Ectodermal cell (in vitro differentiated cells): Measurements from ENCODE around the gene NHP2.
"Not testable (repeated sequence)": the region's sequence is repeated elsewhere in the genome, so short reads cannot be mapped to it uniquely, and the experiment has no call there.

Source experiments
- H3K27ac ChIP-seq: 2 replicates; pipeline ENCODE4 v1.7.0; 2013; ENCODE audit warnings: mild to moderate bottlenecking, low read depth, low read length; ENCODE audit not compliant: insufficient read depth, poor library complexity, severe bottlenecking
- H3K27me3 ChIP-seq: 2 replicates; pipeline ENCODE4 v1.7.0; 2013; ENCODE audit warnings: mild to moderate bottlenecking, low read length; ENCODE audit not compliant: insufficient read depth, control insufficient read depth, poor library complexity, severe bottlenecking
- H3K36me3 ChIP-seq: one replicate; pipeline ENCODE4 v1.7.0; 2013; ENCODE audit warnings: low read length; ENCODE audit not compliant: control insufficient read depth, insufficient read depth
- H3K4me1 ChIP-seq: one replicate; pipeline ENCODE4 v1.7.0; 2013; ENCODE audit warnings: low read length; ENCODE audit not compliant: control insufficient read depth, insufficient read depth
- H3K4me3 ChIP-seq: 2 replicates; pipeline ENCODE4 v1.7.0; 2013; ENCODE audit warnings: low read depth, low read length, control low read depth; ENCODE audit not compliant: insufficient read depth
- H3K9me3 ChIP-seq: 2 replicates; pipeline ENCODE4 v1.7.0; 2013; ENCODE audit warnings: mild to moderate bottlenecking, low read length, moderate library complexity; ENCODE audit not compliant: control insufficient read depth
- whole genome bisulfite sequencing, 2 experiments: methylation state at CpG; one replicate each; pipeline ENCODE4 v1.1.7; 2013; ENCODE audit warnings: missing lambda C conversion rate in 2 of 2; 5-methylcytosine and 5-hydroxymethylcytosine counted together

Gene NHP2

GRCh38 chr5:178131446-178131996 lies 22.2 kb downstream of the NHP2 start:
- H3K27ac ChIP-seq, result no peak overlapping the region
- WGBS, 2 experiments, result 18 to 19% methylated on average over 10 of the region's 10 CpGs
- peaks cover 6% of the 10 kb centered on the region for H3K4me1 ChIP-seq
- no peaks in the 10 kb centered on the region for H3K9me3 ChIP-seq
- no peaks in the 10 kb centered on the region for H3K27me3 ChIP-seq
- H3K36me3 ChIP-seq, result no peaks in the 10 kb centered on the region
- H3K4me3 ChIP-seq, result peak overlapping the region; percentile 97

- H3K9me3 ChIP-seq, result no peaks in the 10 kb centered on the region
- peaks cover 10% of the 10 kb centered on the region for H3K4me1 ChIP-seq
- H3K4me3 ChIP-seq, result peak within 1 kb of the TSS; percentile 97
- no peaks in the 10 kb centered on the region for H3K36me3 ChIP-seq
- 0% methylated on average over 102 of the region's 102 CpGs for WGBS, 2 experiments
- peak within 1 kb of the TSS; percentile 92 for H3K27ac ChIP-seq
- H3K27me3 ChIP-seq, result no peaks in the 10 kb centered on the region
Measured at GRCh38 chr5:178130576-178131445, 22.9 kb downstream of the NHP2 start, which contains the start of gene RMND5B. Gene RMND5B, plus strand, starts transcription at chr5:178131014. Its CDS starts 7,106 bp downstream, at chr5:178138120.

- Histone ChIP-seq H3K4me1 (peaks cover 14% of the 10 kb centered on the region), H3K4me3 (peak overlapping the region; percentile 97), H3K27ac (peak overlapping the region; percentile 92)
- not testable (repeated sequence) for H3K9me3 ChIP-seq, H3K27me3 ChIP-seq, H3K36me3 ChIP-seq
- 42% methylated on average over 10 to 11 of the region's 11 CpGs for WGBS, 2 experiments
Measured at GRCh38 chr5:178130234-178130575, 23.5 kb downstream of the NHP2 start.

GRCh38 chr5:178129296-178129695 lies 24.4 kb downstream of the NHP2 start:
- Histone ChIP-seq H3K27me3 (no peaks in the 10 kb centered on the region), H3K36me3 (no peaks in the 10 kb centered on the region), H3K27ac (no peak overlapping the region), H3K4me1 (peaks cover 21% of the 10 kb centered on the region), H3K4me3 (no peak overlapping the region), H3K9me3 (no peaks in the 10 kb centered on the region)
- WGBS, 2 experiments, result 84 to 91% methylated on average over 9 of the region's 9 CpGs

GRCh38 chr5:178127300-178128009 lies 26.2 kb downstream of the NHP2 start:
- not testable (repeated sequence) for H3K27ac ChIP-seq, H3K9me3 ChIP-seq
- 80 to 86% methylated on average over 13 to 14 of the region's 14 CpGs for WGBS, 2 experiments

GRCh38 chr5:178126556-178126955 lies 27.1 kb downstream of the NHP2 start:
- Histone ChIP-seq H3K27ac (peak overlapping the region; percentile 56), H3K9me3 (no peaks in the 10 kb centered on the region), H3K4me1 (peaks cover 42% of the 10 kb centered on the region), H3K4me3 (no peak overlapping the region), H3K27me3 (no peaks in the 10 kb centered on the region), H3K36me3 (peaks cover 7% of the 10 kb centered on the region)
- 5 to 6% methylated on average over 3 of the region's 3 CpGs for WGBS, 2 experiments

More at GRCh38 chr5:178127300-178128009, 26.2 kb downstream of the NHP2 start:
- H3K4me1 ChIP-seq, result peaks cover 34% of the 10 kb centered on the region
- H3K36me3 ChIP-seq, H3K27me3 ChIP-seq, H3K4me3 ChIP-seq: not testable (repeated sequence)

GRCh38 chr5:178125253-178125906 lies 28.3 kb downstream of the NHP2 start:
- 80 to 83% methylated on average over 9 of the region's 10 CpGs for WGBS, 2 experiments
- Histone ChIP-seq H3K9me3 (no peaks in the 10 kb centered on the region), H3K4me3 (no peak overlapping the region), H3K27ac (no peak overlapping the region), H3K27me3 (no peaks in the 10 kb centered on the region), H3K4me1 (peaks cover 42% of the 10 kb centered on the region), H3K36me3 (peaks cover 7% of the 10 kb centered on the region)

- Histone ChIP-seq H3K27ac (no peak overlapping the region), H3K4me1 (peaks cover 42% of the 10 kb centered on the region), H3K36me3 (peaks cover 7% of the 10 kb centered on the region), H3K27me3 (no peaks in the 10 kb centered on the region), H3K9me3 (no peaks in the 10 kb centered on the region), H3K4me3 (no peak overlapping the region)
- WGBS, 2 experiments, result 89 to 90% methylated on average over 18 of the region's 18 CpGs
Measured at GRCh38 chr5:178123966-178124925, 29.4 kb downstream of the NHP2 start.
